Activated T-helper 2 cell treated with anti-CD3 and anti-CD28 coated beads, Interferon-gamma antibody, Interleukin-2, Interleukin-4, amounts not matched to agents 10 μg/mL and 5 μg/mL and 100 μg/mL, durations not matched to agents 14 hours and 24 hours and 36 hours (primary cell): ENCODE results near the gene SVIP. TPM values are rescaled to one million over a fixed set of nuclear protein-coding genes. Genes with fewer than 3 reads are reported as not detected.

ENCODE experiments used
- DNase-seq: peaks from one replicate; pipeline ENCODE4 v3.0.0; 2021; ENCODE audit warnings: low spot score
- H3K27ac Mint-ChIP-seq: one replicate; pipeline ENCODE4 v1.8.0; 2021; ENCODE audit warnings: mixed read lengths
- H3K27me3 Mint-ChIP-seq: one replicate; pipeline ENCODE4 v1.8.0; 2021; ENCODE audit warnings: low read depth, mixed read lengths
- H3K36me3 Mint-ChIP-seq: one replicate; pipeline ENCODE4 v1.8.0; 2021; ENCODE audit warnings: low read depth, mixed read lengths
- H3K4me1 Mint-ChIP-seq: one replicate; pipeline ENCODE4 v1.8.0; 2021; ENCODE audit warnings: low read depth, mixed read lengths
- H3K4me3 Mint-ChIP-seq: one replicate; pipeline ENCODE4 v1.8.0; 2021; ENCODE audit warnings: low read depth, mild to moderate bottlenecking, moderate library complexity, mixed read lengths
- H3K9me3 Mint-ChIP-seq: one replicate; pipeline ENCODE4 v1.8.0; 2021; ENCODE audit warnings: mixed read lengths
- intact Hi-C: fragments of 100-400 bp; cut with micrococcal nuclease; formaldehyde crosslinking; loops from one replicate; pipeline ENCODE4 v1.15.1; 2023
- total RNA-seq: library from RNA; stranded (reverse); gene quantifications from 2 replicates; pipeline ENCODE4 v1.2.3, GENCODE V29; 2022

SVIP gene
- total RNA-seq, 1 donor from 2014 or later, result 42.3 TPM

GRCh38 chr11:22809893-22810292 lies 19.7 kb downstream of the SVIP start:
- H3K27ac Mint-ChIP-seq, result no peak overlapping the region
- no peaks in the 10 kb centered on the region for H3K27me3 Mint-ChIP-seq
- H3K4me3 Mint-ChIP-seq, result no peak overlapping the region
- no peak for DNase-seq
- intact Hi-C loops, result no loop called here
- no peaks in the 10 kb centered on the region for H3K4me1 Mint-ChIP-seq
- H3K9me3 Mint-ChIP-seq, result peaks cover 5% of the 10 kb centered on the region
- H3K36me3 Mint-ChIP-seq, result no peaks in the 10 kb centered on the region

GRCh38 chr11:22808571-22809197 lies 20.9 kb downstream of the SVIP start:
- Mint-ChIP-seq H3K4me1 (no peaks in the 10 kb centered on the region), H3K9me3 (peaks cover 5% of the 10 kb centered on the region), H3K27ac (no peak overlapping the region), H3K4me3 (no peak overlapping the region), H3K36me3 (no peaks in the 10 kb centered on the region), H3K27me3 (no peaks in the 10 kb centered on the region)
- intact Hi-C loops, result no loop called here
- no peak for DNase-seq

- DNase-seq, result no peak
- intact Hi-C loops, result no loop called here
- no peaks in the 10 kb centered on the region for H3K27me3 Mint-ChIP-seq
- H3K9me3 Mint-ChIP-seq, result peaks cover 5% of the 10 kb centered on the region
- no peaks in the 10 kb centered on the region for H3K36me3 Mint-ChIP-seq
- no peak overlapping the region for H3K4me3 Mint-ChIP-seq
- no peaks in the 10 kb centered on the region for H3K4me1 Mint-ChIP-seq
- H3K27ac Mint-ChIP-seq, result no peak overlapping the region
These were observed 21.6 kb downstream of the SVIP start for GRCh38 chr11:22807855-22808570.

GRCh38 chr11:22807391-22807790 lies 22.2 kb downstream of the SVIP start:
- Mint-ChIP-seq H3K9me3 (peaks cover 5% of the 10 kb centered on the region), H3K36me3 (no peaks in the 10 kb centered on the region), H3K4me3 (no peak overlapping the region), H3K4me1 (no peaks in the 10 kb centered on the region), H3K27me3 (no peaks in the 10 kb centered on the region), H3K27ac (no peak overlapping the region)
- DNase-seq, result no peak
- intact Hi-C loops, result no loop called here

- H3K4me3 Mint-ChIP-seq, result no peak overlapping the region
- H3K4me1 Mint-ChIP-seq, result no peaks in the 10 kb centered on the region
- H3K36me3 Mint-ChIP-seq, result no peaks in the 10 kb centered on the region
- DNase-seq, result no peak
- H3K27me3 Mint-ChIP-seq, result peaks cover 2% of the 10 kb centered on the region
- no peaks in the 10 kb centered on the region for H3K9me3 Mint-ChIP-seq
- no peak overlapping the region for H3K27ac Mint-ChIP-seq
- intact Hi-C loops, result no loop called here
These were observed 26.7 kb downstream of the SVIP start for GRCh38 chr11:22802861-22803260.

GRCh38 chr11:22800482-22800881 lies 29.1 kb downstream of the SVIP start:
- Mint-ChIP-seq H3K36me3 (no peaks in the 10 kb centered on the region), H3K9me3 (no peaks in the 10 kb centered on the region), H3K27me3 (peaks cover 2% of the 10 kb centered on the region), H3K27ac (no peak overlapping the region), H3K4me3 (no peak overlapping the region), H3K4me1 (no peaks in the 10 kb centered on the region)
- intact Hi-C loops, result no loop called here
- no peak for DNase-seq

GRCh38 chr11:22798901-22799300 lies 30.7 kb downstream of the SVIP start:
- H3K36me3 Mint-ChIP-seq, result no peaks in the 10 kb centered on the region

GRCh38 chr11:22797047-22797446 lies 32.6 kb downstream of the SVIP start:
- Mint-ChIP-seq H3K9me3 (no peaks in the 10 kb centered on the region), H3K27ac (no peak overlapping the region), H3K27me3 (peaks cover 2% of the 10 kb centered on the region), H3K4me3 (no peak overlapping the region), H3K36me3 (no peaks in the 10 kb centered on the region), H3K4me1 (no peaks in the 10 kb centered on the region)
- DNase-seq, result no peak
- intact Hi-C loops, result no loop called here

More at GRCh38 chr11:22798901-22799300, 30.7 kb downstream of the SVIP start:
- intact Hi-C loops, result no loop called here
- no peaks in the 10 kb centered on the region for H3K9me3 Mint-ChIP-seq
- peaks cover 2% of the 10 kb centered on the region for H3K27me3 Mint-ChIP-seq
- H3K4me3 Mint-ChIP-seq, result no peak overlapping the region
- DNase-seq, result no peak
- no peaks in the 10 kb centered on the region for H3K4me1 Mint-ChIP-seq
- no peak overlapping the region for H3K27ac Mint-ChIP-seq

GRCh38 chr11:22795914-22796313 lies 33.7 kb downstream of the SVIP start:
- H3K9me3 Mint-ChIP-seq, result no peaks in the 10 kb centered on the region
- H3K4me3 Mint-ChIP-seq, result no peak overlapping the region
- intact Hi-C loops, result no loop called here
- no peak overlapping the region for H3K27ac Mint-ChIP-seq
- H3K4me1 Mint-ChIP-seq, result no peaks in the 10 kb centered on the region
- H3K36me3 Mint-ChIP-seq, result no peaks in the 10 kb centered on the region
- DNase-seq, result no peak
- H3K27me3 Mint-ChIP-seq, result peaks cover 2% of the 10 kb centered on the region

- Mint-ChIP-seq H3K9me3 (no peaks in the 10 kb centered on the region), H3K27ac (no peak overlapping the region), H3K36me3 (no peaks in the 10 kb centered on the region), H3K4me3 (no peak overlapping the region), H3K27me3 (no peaks in the 10 kb centered on the region), H3K4me1 (no peaks in the 10 kb centered on the region)
- intact Hi-C loops, result no loop called here
- DNase-seq, result no peak
These were observed 37.1 kb downstream of the SVIP start for GRCh38 chr11:22792497-22792896.

GRCh38 chr11:22787551-22788162 lies 41.9 kb downstream of the SVIP start:
- Mint-ChIP-seq H3K27ac (no peak overlapping the region), H3K36me3 (no peaks in the 10 kb centered on the region), H3K27me3 (peaks cover 2% of the 10 kb centered on the region), H3K4me1 (no peaks in the 10 kb centered on the region), H3K4me3 (no peak overlapping the region), H3K9me3 (no peaks in the 10 kb centered on the region)
- DNase-seq, result no peak
- intact Hi-C loops, result loop anchor here (1.0 to 5.0 kb wide), 3 partner anchors 119 to 540 kb away; no protein-coding TSS in a partner anchor

- Mint-ChIP-seq H3K4me3 (no peak overlapping the region), H3K27ac (no peak overlapping the region), H3K36me3 (no peaks in the 10 kb centered on the region), H3K4me1 (no peaks in the 10 kb centered on the region), H3K9me3 (no peaks in the 10 kb centered on the region), H3K27me3 (peaks cover 2% of the 10 kb centered on the region)
- intact Hi-C loops, result loop anchor here (1.0 to 5.0 kb wide), 3 partner anchors 118 to 540 kb away; no protein-coding TSS in a partner anchor
- no peak for DNase-seq
These were observed 42.5 kb downstream of the SVIP start for GRCh38 chr11:22787055-22787454.

GRCh38 chr11:22786475-22786874 lies 43.1 kb downstream of the SVIP start:
- Mint-ChIP-seq H3K4me3 (no peak overlapping the region), H3K36me3 (no peaks in the 10 kb centered on the region), H3K27ac (no peak overlapping the region), H3K4me1 (no peaks in the 10 kb centered on the region), H3K9me3 (no peaks in the 10 kb centered on the region), H3K27me3 (peaks cover 2% of the 10 kb centered on the region)
- DNase-seq, result no peak
- intact Hi-C loops, result loop anchor here (2.0 to 5.0 kb wide), 2 partner anchors 118 to 539 kb away; no protein-coding TSS in a partner anchor
